Measurements from ENCODE around the gene PDE5A. TPM values are rescaled to one million over a fixed set of nuclear protein-coding genes. Genes with fewer than 3 reads are reported as not detected.
A peak's percentile ranks its signal among the peaks of the same experiment; 100 is the strongest.
"Not testable (repeated sequence)": the region's sequence is repeated elsewhere in the genome, so short reads cannot be mapped to it uniquely, and the experiment has no call there.

Gene PDE5A
- total RNA-seq, 4 donors from 2014 or later, result 15.7 to 36.7 (median 28.3) TPM

- Histone ChIP-seq H3K4me3 (peak overlapping the region in 2 of 4 donors; percentile 4 to 10), H3K27me3 (no peaks in the 10 kb centered on the region), H3K4me1 (peaks cover 0 to 13% (median 0%) of the 10 kb centered on the region in 4 donors), H3K27ac (peak overlapping the region in 1 of 4 donors; percentile 30), H3K36me3 (no peaks in the 10 kb centered on the region), H3K9me3 (no peaks in the 10 kb centered on the region)
- 14 to 19% methylated on average over 1 of the region's 1 CpG for WGBS, 2 donors
- no peak for DNase-seq (ENCODE audit: low spot score in 2 of 2)
- no peak for TF ChIP-seq EP300 (IDR thresholded peaks at IDR 0.05)
Observed at GRCh38 chr4:119663160-119663788, 34.7 kb upstream of the PDE5A start.

- WGBS, 2 donors, result 85 to 91% methylated on average over 2 of the region's 2 CpGs
- H3K36me3 ChIP-seq; DNase-seq (ENCODE audit: low spot score in 2 of 2); H3K27me3 ChIP-seq; H3K4me3 ChIP-seq; H3K27ac ChIP-seq; H3K9me3 ChIP-seq: not testable (repeated sequence)
- peaks cover 0 to 13% (median 0%) of the 10 kb centered on the region in 4 donors for H3K4me1 ChIP-seq
Observed at GRCh38 chr4:119662612-119663011, 34.0 kb upstream of the PDE5A start.

GRCh38 chr4:119661231-119661630 lies 32.6 kb upstream of the PDE5A start:
- no peaks in the 10 kb centered on the region for H3K9me3 ChIP-seq
- 54 to 58% methylated on average over 1 of the region's 1 CpG for WGBS, 2 donors
- no peak overlapping the region for H3K4me3 ChIP-seq
- no peak for DNase-seq (ENCODE audit: low spot score in 2 of 2)
- H3K36me3 ChIP-seq, result no peaks in the 10 kb centered on the region
- peaks cover 0 to 13% (median 0%) of the 10 kb centered on the region in 4 donors for H3K4me1 ChIP-seq
- H3K27me3 ChIP-seq, result no peaks in the 10 kb centered on the region
- TF ChIP-seq CTCF (IDR thresholded peaks at IDR 0.05), result no peak
- no peak for TF ChIP-seq POLR2A (IDR thresholded peaks at IDR 0.05)
- no peak for TF ChIP-seq EP300 (IDR thresholded peaks at IDR 0.05)
- H3K27ac ChIP-seq, result no peak overlapping the region

- no peak overlapping the region for H3K27ac ChIP-seq
- H3K36me3 ChIP-seq, result no peaks in the 10 kb centered on the region
- H3K4me1 ChIP-seq, result peaks cover 0 to 12% (median 0%) of the 10 kb centered on the region in 4 donors
- H3K27me3 ChIP-seq, result no peaks in the 10 kb centered on the region
- no peak overlapping the region for H3K4me3 ChIP-seq
- no peak for DNase-seq (ENCODE audit: low spot score in 2 of 2)
- TF ChIP-seq CTCF (IDR thresholded peaks at IDR 0.05), result no peak
- no peak for TF ChIP-seq POLR2A (IDR thresholded peaks at IDR 0.05)
- TF ChIP-seq EP300 (IDR thresholded peaks at IDR 0.05), result no peak
- no peaks in the 10 kb centered on the region for H3K9me3 ChIP-seq
Observed at GRCh38 chr4:119659576-119659975, 31.0 kb upstream of the PDE5A start.

- DNase-seq (ENCODE audit: low spot score in 2 of 2), result no peak
- Histone ChIP-seq H3K9me3 (no peaks in the 10 kb centered on the region), H3K27ac (no peak overlapping the region), H3K27me3 (no peaks in the 10 kb centered on the region), H3K36me3 (no peaks in the 10 kb centered on the region), H3K4me1 (no peaks in the 10 kb centered on the region), H3K4me3 (no peak overlapping the region)
- no peak for TF ChIP-seq EP300 (IDR thresholded peaks at IDR 0.05)
- no peak for TF ChIP-seq CTCF (IDR thresholded peaks at IDR 0.05)
- TF ChIP-seq POLR2A (IDR thresholded peaks at IDR 0.05), result no peak
Observed at GRCh38 chr4:119657111-119657611, 28.6 kb upstream of the PDE5A start.

- Histone ChIP-seq H3K27me3 (no peaks in the 10 kb centered on the region), H3K36me3 (no peaks in the 10 kb centered on the region), H3K9me3 (no peaks in the 10 kb centered on the region), H3K4me1 (no peaks in the 10 kb centered on the region), H3K4me3 (no peak overlapping the region), H3K27ac (no peak overlapping the region)
- TF ChIP-seq POLR2A (IDR thresholded peaks at IDR 0.05), result no peak
- TF ChIP-seq EP300 (IDR thresholded peaks at IDR 0.05), result no peak
- no peak for TF ChIP-seq CTCF (IDR thresholded peaks at IDR 0.05)
- DNase-seq (ENCODE audit: low spot score in 2 of 2), result no peak
Observed at GRCh38 chr4:119656342-119656741, 27.7 kb upstream of the PDE5A start.

Data from tibial nerve (tissue), 4 donors.